K562 (cell line): Measurements from ENCODE around the gene SLC12A3. TPM values are rescaled to one million over a fixed set of nuclear protein-coding genes. Genes with fewer than 3 reads are reported as not detected.

Source experiments
- ATAC-seq: fragments of 200-7000 bp; cut with Tn5 transposase; 3 replicates; pipeline ENCODE4 v1.9.1; 2020; ENCODE audit warnings: moderate library complexity
- BruUV-seq: library from RNA; stranded (reverse); fragments of 400-500 nt; replicated peaks from 2 replicates; lab custom pipeline; 2021; lab: Mats Ljungman, UMichigan
- CTCF ChIA-PET: fragments of 300-600 bp; formaldehyde crosslinking; extraction: SDS; loops from one replicate; lab custom pipeline; 2021; ENCODE audit warnings: low intra/inter-chr PET ratio; lab: Yijun Ruan, JAX
- POLR2A ChIA-PET: fragments of 300-600, 350-650 bp; sonication (Branson Sonifier 250); formaldehyde crosslinking; extraction: SDS; loops from one replicate; lab custom pipeline; 2021; ENCODE audit warnings: antibody characterized with exemption, inconsistent platforms; lab: Yijun Ruan, JAX
- DNase-seq, 4 experiments: peaks; one replicate each; pipeline versions ENCODE4 v3.0.0 to v3.0.0-alpha.2; 2011 to 2018; ENCODE audit warnings: low spot score in 3 of 4, mixed read lengths in 3 of 4; ENCODE audit errors: extremely low read depth in 1 of 4
- FAIRE-seq: peaks from 2 replicates; lab custom pipeline; 2011; peaks lifted over from hg19 to GRCh38; lab: Jason Lieb, UNC
- H2AFZ ChIP-seq: 2 replicates; pipeline ENCODE4 v1.6.0; 2011; ENCODE audit warnings: low read depth, low read length, control low read depth, inconsistent platforms
- H3K27ac ChIP-seq: fragments of 200-600 bp; 3 replicates; pipeline ENCODE4 v1.8.0; 2011; ENCODE audit warnings: low read depth, mild to moderate bottlenecking, control low read depth, inconsistent platforms, low read length, moderate library complexity, mixed read lengths; ENCODE audit errors: extremely low read depth
- H3K27me3 ChIP-seq, 2 experiments: fragments of 300-600 bp in 1 of 2; 2 replicates in 1 of 2; 3 replicates in 1 of 2; pipeline versions ENCODE4 v1.6.0 to v1.8.0; 2011; ENCODE audit warnings: inconsistent platforms in 2 of 2, low read length in 2 of 2, mild to moderate bottlenecking in 1 of 2, mixed read lengths in 1 of 2, moderate library complexity in 1 of 2; ENCODE audit not compliant: control insufficient read depth in 2 of 2, insufficient read depth in 2 of 2
- H3K36me3 ChIP-seq: fragments of 300-600 bp; 3 replicates; pipeline ENCODE4 v1.8.0; 2011; ENCODE audit warnings: mild to moderate bottlenecking, low read length, inconsistent platforms; ENCODE audit not compliant: control insufficient read depth, insufficient read depth
- H3K4me1 ChIP-seq, 2 experiments: fragments of 200-600 bp in 1 of 2; replicated peaks in 1 of 2; 2 replicates in 1 of 2; 3 replicates in 1 of 2; pipeline versions ENCODE4 v1.5.1 to v1.8.0; 2011; ENCODE audit warnings: inconsistent platforms in 2 of 2, low read length in 2 of 2, mild to moderate bottlenecking in 1 of 2, mixed read lengths in 1 of 2, moderate library complexity in 1 of 2; ENCODE audit not compliant: control insufficient read depth in 2 of 2, insufficient read depth in 2 of 2
- H3K4me2 ChIP-seq: 2 replicates; pipeline ENCODE4 v1.6.1; 2011; ENCODE audit warnings: low read length, control low read depth, inconsistent platforms, mixed read lengths; ENCODE audit not compliant: insufficient read depth
- H3K4me3 ChIP-seq: fragments of 200-600 bp; sonication (generic), shearing (Covaris generic); 2 replicates; pipeline ENCODE4 v1.5.1; 2016; ENCODE audit warnings: control low read depth, inconsistent platforms
- H3K79me2 ChIP-seq: fragments of 200-600 bp; 3 replicates; pipeline ENCODE4 v1.8.0; 2011; ENCODE audit warnings: low read length, inconsistent platforms; ENCODE audit not compliant: control insufficient read depth, insufficient read depth
- H3K9ac ChIP-seq, 2 experiments: 2 replicates each; pipeline versions ENCODE4 v1.6.0 to v1.6.1; 2011; ENCODE audit warnings: low read depth in 2 of 2, low read length in 2 of 2, control low read depth in 1 of 2, inconsistent platforms in 1 of 2, mild to moderate bottlenecking in 1 of 2, mixed read lengths in 1 of 2; ENCODE audit not compliant: insufficient read depth in 1 of 2
- H3K9me1 ChIP-seq: one replicate; pipeline ENCODE4 v1.6.0; 2011; ENCODE audit warnings: inconsistent platforms, mild to moderate bottlenecking, low read length, moderate library complexity; ENCODE audit not compliant: control insufficient read depth, insufficient read depth
- H3K9me3 ChIP-seq: replicated peaks from 2 replicates; pipeline ENCODE4 v1.5.1; 2011; ENCODE audit warnings: low read depth, low read length, inconsistent platforms; ENCODE audit not compliant: control insufficient read depth, insufficient read depth
- H4K20me1 ChIP-seq: replicated peaks from 2 replicates; pipeline ENCODE4 v1.6.1; 2011; ENCODE audit warnings: low read length, inconsistent platforms, mixed read lengths; ENCODE audit not compliant: control insufficient read depth, insufficient read depth
- HLTF ChIP-seq: fragments of 450-650 bp; IDR thresholded peaks from 2 replicates; pipeline ENCODE4 v1.6.1; 2016
- IFI16 ChIP-seq: fragments of 250-450 bp; sonication (Bioruptor Pico); IDR thresholded peaks from 2 replicates; pipeline ENCODE4 v2.1.2; 2022; ENCODE audit warnings: mild to moderate bottlenecking, inconsistent platforms
- REST ChIP-seq, 2 experiments: fragments of 450-650 bp; formaldehyde crosslinking in 1 of 2; IDR thresholded peaks; 2 replicates each; pipeline versions ENCODE4 v1.4.0 to v1.6.1; 2014 to 2020; ENCODE audit warnings: mild to moderate bottlenecking in 2 of 2, borderline replicate concordance in 1 of 2, low read depth in 1 of 2
- SAFB2 ChIP-seq: fragments of 200-400 bp; formaldehyde crosslinking; IDR thresholded peaks from 2 replicates; pipeline ENCODE4 v1.6.1; 2018; ENCODE audit warnings: borderline replicate concordance, low read length, low read depth, moderate library complexity; ENCODE audit not compliant: severe bottlenecking
- ZNF197 ChIP-seq: fragments of 200-800 bp; sonication (Bioruptor generic); IDR thresholded peaks from 2 replicates; pipeline ENCODE4 v1.6.1; 2016; ENCODE audit warnings: low read depth, missing genetic modification characterization, missing compliant biosample characterization
- ZNF740 ChIP-seq, 3 experiments: fragments of 200-800 bp in 1 of 3; sonication (Bioruptor generic) in 1 of 3; sonication (generic) in 1 of 3; formaldehyde crosslinking in 1 of 3; IDR thresholded peaks; 2 replicates each; pipeline versions ENCODE4 v1.6.1 to v1.8.0; 2016 to 2022; ENCODE audit warnings: mild to moderate bottlenecking in 2 of 3, missing compliant biosample characterization in 2 of 3, missing genetic modification characterization in 2 of 3, missing genetic modification reagents in 1 of 3
- WGBS: fragments of 100-300 bp; shearing (Covaris generic); methylation state at CpG from one replicate; pipeline ENCODE4 v1.1.6; 2016; ENCODE audit warnings: low coverage, mixed read lengths; ENCODE audit not compliant: insufficient coverage; ENCODE audit errors: missing lambda C conversion rate; 5-methylcytosine and 5-hydroxymethylcytosine counted together
- in situ Hi-C: fragments of 300-500 bp; cut with MboI; formaldehyde crosslinking; loops from 4 replicates; pipeline ENCODE4 v1.15.0; 2018; ENCODE audit warnings: inconsistent platforms, mixed read lengths
- intact Hi-C: fragments of 100-400 bp; cut with micrococcal nuclease; formaldehyde crosslinking; loops from 2 replicates; pipeline ENCODE4 v1.14.2; 2022
- polyA plus RNA-seq, 8 experiments: library from polyadenylated mRNA; depleted of rRNA in 4 of 8; stranded (reverse) in 5 of 8; unstranded in 3 of 8; fragments of >200 nt; fragmentation: Nextera tagmentation in 2 of 8; fragmentation: Illumina TruSeq in 1 of 8; extraction: Ambion mirVana in 2 of 8; extraction: Trizol in 1 of 8; gene quantifications; 2 replicates each; pipeline versions ENCODE4 v1.2.1 to v1.2.3, GENCODE V29; 2011 to 2014; ENCODE audit warnings: inconsistent platforms in 1 of 8, missing spikeins in 1 of 8
- total RNA-seq, 7 experiments: library from RNA; depleted of rRNA in 6 of 7; stranded (reverse); fragments of >200 nt in 6 of 7; fragmentation: Illumina TruSeq in 2 of 7; extraction: Trizol in 2 of 7; gene quantifications; 2 replicates each; pipeline versions ENCODE4 v1.2.1 to v1.2.3, GENCODE V29; 2011 to 2021; ENCODE audit warnings: low replicate concordance in 1 of 7

SLC12A3 gene
- total and polyA plus RNA-seq, 9 of the 15 experiments (the other 6 are each of a cell fraction or from before 2014, with no cell fraction given), result not detected

- Histone ChIP-seq H3K4me3 (no peak overlapping the region), H3K27me3 (peaks cover 0 to 27% of the 10 kb centered on the region in 2 experiments; a peak in 3 of 5 replicates), H3K27ac (no peak overlapping the region), H3K9ac (no peak overlapping the region), H3K9me1 (no peaks in the 10 kb centered on the region), H2AFZ (no peak overlapping the region), H3K9me3 (no peaks in the 10 kb centered on the region), H4K20me1 (no peaks in the 10 kb centered on the region), H3K36me3 (no peaks in the 10 kb centered on the region), H3K79me2 (no peaks in the 10 kb centered on the region), H3K4me1 (peaks cover 0 to 14% of the 10 kb centered on the region in 2 experiments; a peak in 2 of 5 replicates), H3K4me2 (no peak overlapping the region)
- DNase-seq (no peak), ATAC-seq (no peak), FAIRE-seq (no peak)
- POLR2A ChIA-PET, result no interaction called here
- in situ Hi-C loops (no loop called here), intact Hi-C loops (no loop called here)
- no peak for TF ChIP-seq REST (IDR thresholded peaks at IDR 0.05; ENCODE audit: borderline replicate concordance)
- no peak for TF ChIP-seq REST (CRISPR knock-in tag; IDR thresholded peaks at IDR 0.05; ENCODE audit: low read depth)
- TF ChIP-seq SAFB2, result no peak
- TF ChIP-seq IFI16 (CRISPR knock-in tag), result no peak
- TF ChIP-seq ZNF197 (CRISPR knock-in tag), result no peak
- no peak for TF ChIP-seq HLTF
- TF ChIP-seq ZNF740 (CRISPR knock-in tag; IDR thresholded peaks at IDR 0.05), result no peak
- no peak for TF ChIP-seq ZNF740 (tag; IDR thresholded peaks at IDR 0.05)
- no TSS peak for BruUV-seq
- CTCF ChIA-PET, result no interaction called here
- 15% methylated on average over 7 of the region's 9 CpGs for WGBS
Measured at GRCh38 chr16:56886826-56887225, 21.8 kb downstream of the SLC12A3 start.
